A673 (cell line): ENCODE data around the gene ARHGAP26.

ENCODE experiments used
- EZH2 ChIP-seq: fragments of 200-600 bp; sonication (generic); IDR thresholded peaks from 2 replicates; pipeline ENCODE4 v1.6.1; 2017; ENCODE audit warnings: borderline replicate concordance, low read depth, mild to moderate bottlenecking, mixed read lengths, antibody characterized with exemption, low read length; ENCODE audit not compliant: poor library complexity, severe bottlenecking
- TF ChIP-seq, protein P1 (sequence below): fragments of 300-800, 200-600 bp; sonication (generic); conservative IDR thresholded peaks from 2 replicates; pipeline ENCODE4 v1.5.1; 2017; ENCODE audit warnings: low read depth, mild to moderate bottlenecking, antibody characterized with exemption, low read length, moderate library complexity, mixed read lengths

DNA sequence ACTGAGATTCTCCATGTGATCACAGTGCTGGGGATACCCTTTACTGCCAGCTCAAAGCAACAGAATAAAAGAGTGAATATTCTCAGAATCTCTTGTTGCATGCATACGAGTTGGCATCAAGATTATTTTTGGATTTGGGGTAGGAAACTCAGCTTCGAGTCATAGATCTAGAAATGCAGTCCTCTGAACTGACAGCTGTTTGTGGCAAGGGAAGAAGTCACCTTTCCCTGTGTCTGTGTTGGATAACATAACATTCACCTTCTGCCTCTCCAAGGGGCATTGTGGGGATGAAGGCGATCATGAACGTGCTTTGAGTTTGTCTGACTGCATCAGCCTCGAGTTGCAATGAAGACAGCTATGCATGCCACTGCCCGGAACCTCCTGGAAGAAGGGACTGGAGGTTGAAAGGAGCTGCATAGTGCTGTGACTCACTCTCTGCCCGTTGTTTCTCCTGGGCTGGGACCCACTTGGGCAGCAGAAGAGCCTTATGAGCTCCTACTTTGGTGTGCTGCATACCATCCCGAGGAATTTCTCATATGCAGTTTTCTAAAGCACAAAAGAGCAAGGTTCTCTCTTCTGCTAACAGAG is 231.7 kb downstream of the ARHGAP26 start:
- TF ChIP-seq, protein P1, sequence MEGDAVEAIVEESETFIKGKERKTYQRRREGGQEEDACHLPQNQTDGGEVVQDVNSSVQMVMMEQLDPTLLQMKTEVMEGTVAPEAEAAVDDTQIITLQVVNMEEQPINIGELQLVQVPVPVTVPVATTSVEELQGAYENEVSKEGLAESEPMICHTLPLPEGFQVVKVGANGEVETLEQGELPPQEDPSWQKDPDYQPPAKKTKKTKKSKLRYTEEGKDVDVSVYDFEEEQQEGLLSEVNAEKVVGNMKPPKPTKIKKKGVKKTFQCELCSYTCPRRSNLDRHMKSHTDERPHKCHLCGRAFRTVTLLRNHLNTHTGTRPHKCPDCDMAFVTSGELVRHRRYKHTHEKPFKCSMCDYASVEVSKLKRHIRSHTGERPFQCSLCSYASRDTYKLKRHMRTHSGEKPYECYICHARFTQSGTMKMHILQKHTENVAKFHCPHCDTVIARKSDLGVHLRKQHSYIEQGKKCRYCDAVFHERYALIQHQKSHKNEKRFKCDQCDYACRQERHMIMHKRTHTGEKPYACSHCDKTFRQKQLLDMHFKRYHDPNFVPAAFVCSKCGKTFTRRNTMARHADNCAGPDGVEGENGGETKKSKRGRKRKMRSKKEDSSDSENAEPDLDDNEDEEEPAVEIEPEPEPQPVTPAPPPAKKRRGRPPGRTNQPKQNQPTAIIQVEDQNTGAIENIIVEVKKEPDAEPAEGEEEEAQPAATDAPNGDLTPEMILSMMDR: no peak
- TF ChIP-seq EZH2: no peak
